Mucosa of rectum (tissue), 2 donors: Measurements from ENCODE around the gene LGI1.
A peak's percentile ranks its signal among the peaks of the same experiment; 100 is the strongest.

Experiments used
- H3K27ac ChIP-seq, 2 donors: one replicate each; pipeline ENCODE4 v1.7.0; 2013; ENCODE audit warnings: inconsistent platforms in 2 of 2, low read depth in 2 of 2, low read length in 2 of 2
- H3K27me3 ChIP-seq, 2 donors: one replicate each; pipeline ENCODE4 v1.7.0; 2013; ENCODE audit warnings: low read length in 2 of 2; ENCODE audit not compliant: control insufficient read depth in 2 of 2, insufficient read depth in 2 of 2
- H3K36me3 ChIP-seq, 2 donors: one replicate each; pipeline ENCODE4 v1.7.0; 2013; ENCODE audit warnings: low read length in 2 of 2; ENCODE audit not compliant: control insufficient read depth in 2 of 2, insufficient read depth in 2 of 2
- H3K4me1 ChIP-seq, 2 donors: one replicate each; pipeline ENCODE4 v1.7.0; 2013; ENCODE audit warnings: low read length in 2 of 2, mild to moderate bottlenecking in 1 of 2; ENCODE audit not compliant: control insufficient read depth in 2 of 2, insufficient read depth in 2 of 2
- H3K4me3 ChIP-seq, 2 donors: one replicate each; pipeline ENCODE4 v1.7.0; 2013; ENCODE audit warnings: low read length in 2 of 2
- H3K9ac ChIP-seq, 2 donors: one replicate each; pipeline ENCODE4 v1.7.0; 2013; ENCODE audit warnings: low read length in 2 of 2, low read depth in 1 of 2, mild to moderate bottlenecking in 1 of 2
- H3K9me3 ChIP-seq, 2 donors: one replicate each; pipeline ENCODE4 v1.7.0; 2013; ENCODE audit warnings: low read length in 2 of 2; ENCODE audit not compliant: control insufficient read depth in 2 of 2
- donor health status: healthy.
- donor health status: Normal muscosa, but diverticular disease.

LGI1 gene

DNA sequence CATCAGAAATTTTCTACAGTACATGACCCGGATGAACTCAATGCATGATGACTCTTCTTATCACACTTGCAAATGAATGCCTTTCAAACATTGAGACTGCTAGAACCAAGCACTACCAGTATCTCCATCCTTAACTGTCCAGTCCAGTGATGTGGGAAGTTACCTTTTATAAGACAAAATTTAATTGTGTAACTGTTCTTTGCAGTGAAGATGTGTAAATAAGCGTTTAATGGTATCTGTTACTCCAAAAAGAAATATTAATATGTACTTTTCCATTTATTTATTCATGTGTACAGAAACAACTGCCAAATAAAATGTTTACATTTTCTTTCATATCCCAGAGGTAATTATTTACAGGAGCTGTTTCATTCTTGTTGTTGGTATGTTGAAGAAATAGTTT, 40.1 kb downstream of the LGI1 start:
- no peaks in the 10 kb centered on the region for H3K27me3 ChIP-seq
- H3K4me3 ChIP-seq, result no peak overlapping the region
- no peak overlapping the region for H3K27ac ChIP-seq
- no peaks in the 10 kb centered on the region for H3K36me3 ChIP-seq
- no peak overlapping the region for H3K9ac ChIP-seq
- H3K4me1 ChIP-seq, result no peaks in the 10 kb centered on the region
- H3K9me3 ChIP-seq, result no peaks in the 10 kb centered on the region

DNA sequence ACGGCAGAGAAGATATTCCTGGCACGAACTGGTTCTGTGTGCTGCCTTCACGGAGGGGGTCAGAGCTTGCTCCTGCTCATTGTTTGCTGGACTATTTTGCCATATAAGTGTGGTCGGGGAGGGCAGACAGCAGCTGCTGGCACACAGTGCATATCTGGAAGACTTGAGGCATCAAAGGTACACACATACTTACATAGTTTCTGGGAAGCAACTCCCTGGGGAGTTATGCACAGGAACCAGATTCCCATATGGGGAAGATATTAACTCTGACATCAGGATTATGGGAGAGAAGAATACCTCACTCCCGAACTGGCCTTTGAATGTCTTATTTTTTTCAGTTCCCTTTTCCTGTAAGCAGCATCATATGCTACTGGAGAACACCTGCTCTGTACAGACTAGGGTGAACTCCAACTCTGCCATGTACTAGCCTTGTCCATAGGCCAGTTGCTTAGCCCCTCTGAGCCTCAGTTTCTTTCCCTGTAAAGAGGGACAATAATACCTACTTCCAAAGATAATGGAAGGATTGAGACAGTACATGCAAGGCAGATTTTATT, 41.5 kb downstream of the LGI1 start:
- Histone ChIP-seq H3K9ac (no peak overlapping the region), H3K27me3 (no peaks in the 10 kb centered on the region), H3K36me3 (no peaks in the 10 kb centered on the region), H3K4me1 (no peaks in the 10 kb centered on the region), H3K9me3 (no peaks in the 10 kb centered on the region), H3K27ac (no peak overlapping the region), H3K4me3 (no peak overlapping the region)

DNA sequence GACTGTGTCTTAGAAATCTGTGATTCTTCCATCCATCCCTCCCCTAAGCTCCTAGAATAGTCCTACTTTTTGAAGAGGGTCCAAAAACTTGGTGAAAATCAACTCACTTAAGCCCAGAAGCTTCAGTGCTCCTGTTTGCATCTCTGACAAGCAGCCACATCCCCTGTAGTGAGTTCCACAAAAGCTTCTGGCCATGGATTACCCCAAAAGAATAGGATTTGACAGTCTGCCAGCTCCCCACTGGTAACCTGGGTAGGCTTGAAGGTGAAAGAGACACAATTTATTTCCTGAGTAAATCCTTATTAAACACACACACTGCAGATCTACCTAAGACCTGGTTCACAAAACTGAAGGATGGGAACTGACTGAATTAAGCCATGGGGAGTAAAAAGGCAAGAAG, 46.5 kb downstream of the LGI1 start:
- Histone ChIP-seq H3K9ac (no peak overlapping the region), H3K27ac (no peak overlapping the region), H3K4me1 (no peaks in the 10 kb centered on the region), H3K9me3 (no peaks in the 10 kb centered on the region), H3K27me3 (no peaks in the 10 kb centered on the region), H3K36me3 (no peaks in the 10 kb centered on the region), H3K4me3 (no peak overlapping the region)

DNA sequence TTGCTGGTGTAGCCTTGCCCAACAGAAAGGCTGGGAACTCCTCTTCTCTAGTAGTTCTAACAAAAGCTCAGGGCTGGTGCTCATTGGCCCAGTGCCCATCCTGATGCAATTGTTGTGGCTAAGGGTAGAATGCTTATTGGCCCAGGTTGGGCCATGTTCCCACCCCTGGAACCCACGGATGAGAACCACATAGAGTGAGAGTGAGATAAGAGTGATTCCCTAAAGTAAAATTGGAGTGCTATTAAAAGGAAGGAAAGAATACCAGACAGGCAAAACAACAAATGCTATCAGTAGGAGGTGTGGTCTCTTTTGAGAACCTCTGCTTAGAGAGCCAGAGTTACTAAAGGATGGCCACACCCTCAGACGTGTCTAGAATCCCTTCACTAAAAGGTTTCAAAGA, 49.2 kb downstream of the LGI1 start:
- Histone ChIP-seq H3K27me3 (no peaks in the 10 kb centered on the region), H3K4me1 (no peaks in the 10 kb centered on the region), H3K4me3 (no peak overlapping the region)

DNA sequence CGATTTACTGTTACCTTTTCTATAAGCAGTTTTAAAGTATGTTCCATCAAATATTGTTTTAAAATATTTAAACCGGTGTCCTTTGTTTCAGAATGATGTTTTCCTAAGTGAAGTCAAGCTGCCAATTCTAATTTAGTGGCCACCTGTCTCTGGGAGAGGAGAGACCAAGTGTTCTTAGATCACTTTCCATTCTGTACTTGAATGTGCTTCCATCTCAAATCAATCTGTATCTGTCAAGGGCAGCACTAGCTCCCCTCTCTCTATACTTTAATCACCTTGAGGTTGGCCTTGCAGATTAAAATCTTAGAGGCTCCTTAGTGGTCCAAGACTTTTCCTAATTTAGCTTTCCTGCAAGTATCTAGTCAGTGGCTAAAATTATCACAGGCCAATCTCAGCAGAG, 49.6 kb downstream of the LGI1 start:
- Histone ChIP-seq H3K9me3 (no peaks in the 10 kb centered on the region), H3K36me3 (no peaks in the 10 kb centered on the region), H3K27me3 (no peaks in the 10 kb centered on the region), H3K27ac (no peak overlapping the region), H3K9ac (no peak overlapping the region), H3K4me3 (no peak overlapping the region), H3K4me1 (no peaks in the 10 kb centered on the region)

More for the DNA sequence above, 49.2 kb downstream of the LGI1 start:
- Histone ChIP-seq H3K9ac (no peak overlapping the region), H3K9me3 (no peaks in the 10 kb centered on the region), H3K36me3 (no peaks in the 10 kb centered on the region), H3K27ac (no peak overlapping the region)

DNA sequence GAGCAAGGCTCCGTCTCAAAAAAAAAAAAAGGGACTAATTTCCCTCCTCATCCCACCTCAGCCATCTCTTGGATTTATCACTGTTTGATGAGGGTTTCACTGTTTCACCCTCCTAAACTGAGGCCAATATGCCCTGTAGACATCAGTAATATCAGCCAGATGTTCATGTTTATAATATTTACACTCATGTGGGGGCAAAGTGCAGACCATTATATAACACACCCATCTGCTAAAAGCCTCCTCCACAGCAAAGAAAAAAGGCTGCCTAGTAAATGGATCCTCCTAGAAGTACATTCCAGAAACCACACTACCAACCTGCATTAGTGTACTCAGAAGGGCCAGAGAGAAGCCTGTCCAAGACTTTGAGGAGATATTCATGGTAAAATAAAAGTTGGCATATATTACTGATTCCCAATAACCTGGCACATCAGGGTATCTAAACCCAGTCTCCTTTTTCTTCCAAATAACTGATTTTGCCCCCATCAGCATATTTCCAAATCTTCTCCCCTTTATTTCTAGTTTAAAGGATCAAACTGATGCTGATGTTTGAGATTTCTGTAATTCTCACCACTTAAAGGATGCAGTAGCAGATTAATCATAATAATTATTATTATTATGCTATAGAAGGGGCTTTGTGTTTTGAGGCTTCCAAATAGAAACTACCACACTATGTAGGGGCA, 55.1 kb downstream of the LGI1 start:
- peaks cover 0 to 9% of the 10 kb centered on the region in 2 donors for H3K4me1 ChIP-seq

DNA sequence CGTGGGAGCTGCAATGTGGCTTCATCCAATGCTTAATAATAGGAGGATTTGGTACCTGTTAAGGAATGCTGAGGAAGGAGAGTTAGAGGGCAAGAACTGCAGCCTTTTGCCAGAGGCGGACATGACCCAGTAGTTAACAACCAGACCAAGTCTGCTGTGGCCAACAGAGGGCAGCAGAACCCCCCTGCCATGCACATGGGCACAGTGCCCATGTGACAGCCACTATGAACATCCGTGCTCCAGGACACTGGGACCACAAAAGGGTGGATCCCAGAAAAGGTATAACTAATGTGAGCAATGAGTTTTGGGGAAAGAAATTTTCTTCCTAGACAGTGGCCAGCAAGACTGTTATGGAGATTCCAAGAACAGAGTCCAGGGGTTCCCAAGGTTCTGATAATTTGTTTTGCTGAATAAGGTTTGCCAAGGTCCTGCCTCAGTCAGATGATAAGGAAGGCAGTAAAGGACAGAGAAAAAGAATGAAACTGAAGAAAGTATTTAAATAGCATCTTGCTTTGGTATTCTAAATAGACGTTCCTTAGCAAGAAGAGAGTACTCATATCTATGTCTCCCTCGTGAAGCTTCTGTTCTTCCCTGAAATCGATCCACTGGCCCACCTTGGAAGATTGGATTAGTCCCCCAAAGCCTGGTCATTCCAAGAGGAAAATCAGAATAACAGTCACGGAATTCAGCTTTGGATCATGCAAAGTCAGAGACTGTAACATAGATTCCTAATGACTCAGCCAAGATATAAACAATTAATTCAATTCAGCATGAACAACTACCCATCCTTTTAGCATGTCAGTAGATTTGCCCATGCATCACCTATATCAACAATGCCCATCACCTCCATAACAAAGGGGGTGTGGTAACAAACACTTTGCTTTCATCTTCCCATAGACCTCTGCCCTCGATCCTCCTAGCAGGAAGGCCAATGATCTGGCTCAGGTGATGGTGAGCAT, 56.0 kb downstream of the LGI1 start:
- H3K4me1 ChIP-seq, result peaks cover 0 to 9% of the 10 kb centered on the region in 2 donors
- H3K27ac ChIP-seq, result no peak overlapping the region
- H3K4me3 ChIP-seq, result no peak overlapping the region
- H3K36me3 ChIP-seq, result no peaks in the 10 kb centered on the region
- H3K9ac ChIP-seq, result no peak overlapping the region
- H3K27me3 ChIP-seq, result no peaks in the 10 kb centered on the region
- no peaks in the 10 kb centered on the region for H3K9me3 ChIP-seq

More for the DNA sequence above, 55.1 kb downstream of the LGI1 start:
- no peaks in the 10 kb centered on the region for H3K36me3 ChIP-seq
- no peaks in the 10 kb centered on the region for H3K9me3 ChIP-seq
- H3K9ac ChIP-seq, result no peak overlapping the region
- no peak overlapping the region for H3K27ac ChIP-seq
- H3K27me3 ChIP-seq, result no peaks in the 10 kb centered on the region
- peak overlapping the region in 1 of 2 donors; percentile 15 for H3K4me3 ChIP-seq

DNA sequence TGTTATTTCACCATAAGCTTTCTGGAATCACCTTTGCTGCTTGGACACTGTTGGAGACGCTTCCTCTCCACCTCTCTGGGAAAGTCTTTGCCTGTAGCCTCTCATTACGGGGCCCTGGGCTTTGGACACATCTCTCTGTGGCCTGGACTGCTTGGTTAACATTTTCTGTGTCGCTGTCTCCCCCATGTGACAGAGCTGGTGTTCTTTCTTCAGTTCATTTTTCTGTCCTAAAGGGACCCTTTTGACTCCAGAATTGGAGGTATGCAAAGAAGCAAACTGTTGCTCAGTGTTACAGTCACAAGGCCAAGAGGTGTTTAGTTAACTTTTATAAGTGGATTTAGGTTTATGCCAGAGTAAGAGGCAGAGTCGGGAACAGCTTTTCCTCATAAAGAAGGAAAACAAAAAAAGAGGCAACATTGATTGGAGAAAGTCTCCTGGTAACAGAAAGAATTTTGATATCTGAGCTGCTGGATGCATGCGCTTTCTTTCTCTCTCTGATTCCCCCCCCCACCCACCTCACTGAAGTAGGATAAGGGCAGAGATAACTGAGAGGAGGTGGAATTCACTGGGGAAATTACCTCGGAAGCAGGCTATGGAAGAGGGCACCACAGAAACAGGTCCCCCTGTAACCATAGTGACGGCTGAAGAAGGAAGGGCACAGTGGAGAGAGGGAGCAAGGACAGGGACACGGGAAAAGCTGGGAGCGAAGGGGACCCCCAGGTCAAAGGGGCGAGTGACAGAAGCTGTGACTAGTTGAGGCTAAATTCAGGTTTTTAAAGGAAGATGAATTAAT, 57.8 kb downstream of the LGI1 start:
- H3K4me1 ChIP-seq, result peaks cover 0 to 10% of the 10 kb centered on the region in 2 donors
- no peaks in the 10 kb centered on the region for H3K9me3 ChIP-seq
- no peak overlapping the region for H3K9ac ChIP-seq
- H3K27ac ChIP-seq, result no peak overlapping the region
- no peak overlapping the region for H3K4me3 ChIP-seq
- H3K27me3 ChIP-seq, result no peaks in the 10 kb centered on the region
- no peaks in the 10 kb centered on the region for H3K36me3 ChIP-seq

DNA sequence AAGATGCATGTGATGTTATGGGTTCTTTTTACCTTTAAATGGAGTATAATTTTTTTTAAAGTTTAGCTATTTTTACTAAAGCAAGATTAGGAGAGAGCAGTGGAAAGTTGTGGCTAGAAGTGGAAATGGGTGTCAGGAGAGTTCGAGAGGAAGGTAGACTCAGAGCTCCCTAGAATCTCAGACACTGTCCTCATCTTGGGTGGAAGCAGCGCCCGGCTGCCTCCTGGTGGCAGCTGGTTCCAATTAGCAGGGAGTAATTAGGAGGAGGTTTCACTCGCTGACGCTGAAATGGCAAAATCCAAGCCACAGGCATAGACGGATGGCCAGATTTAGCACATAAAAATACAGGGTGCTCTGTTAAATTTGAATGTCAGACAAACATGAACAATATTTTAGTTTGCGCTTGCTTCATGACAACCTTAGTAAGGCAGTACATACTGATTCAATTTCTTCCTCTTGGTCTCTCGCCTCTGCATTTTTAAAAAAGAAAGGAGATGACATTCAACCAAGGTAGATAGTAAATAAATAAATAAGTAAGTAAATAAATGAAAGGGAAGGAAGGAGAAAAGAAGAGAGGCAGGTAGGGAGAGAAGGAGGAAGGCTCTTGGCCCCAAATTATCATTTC, 58.5 kb downstream of the LGI1 start:
- Histone ChIP-seq H3K27me3 (no peaks in the 10 kb centered on the region), H3K4me1 (peaks cover 0 to 16% of the 10 kb centered on the region in 2 donors), H3K27ac (no peak overlapping the region), H3K9me3 (no peaks in the 10 kb centered on the region), H3K4me3 (no peak overlapping the region), H3K9ac (no peak overlapping the region), H3K36me3 (no peaks in the 10 kb centered on the region)
